ENCODE measurements around the gene GRIK2.

GRCh38 chr6:101582792-101583191 lies 189.3 kb downstream of the GRIK2 start:
- no peak for TF ChIP-seq CTCF (IDR thresholded peaks at IDR 0.05)
- TF ChIP-seq POLR2A (IDR thresholded peaks at IDR 0.05), result no peak

All from thyroid gland (tissue), 4 donors.